Endothelial cell of umbilical vein (primary cell): ENCODE results near the gene DHCR7. TPM values are rescaled to one million over a fixed set of nuclear protein-coding genes. Genes with fewer than 3 reads are reported as not detected.

Experiments used
- BruUV-seq: library from RNA; stranded (reverse); fragments of 400-500 nt; replicated peaks from 2 replicates; lab custom pipeline; 2021; lab: Mats Ljungman, UMichigan
- CTCF ChIA-PET: fragments of 300-600, 350-600 bp; sonication (Branson Sonifier 250); formaldehyde crosslinking; loops from one replicate; lab custom pipeline; 2021; ENCODE audit warnings: antibody characterized with exemption, inconsistent platforms; lab: Charles Lee
- POLR2A ChIA-PET: fragments of 300-600, 350-600 bp; sonication (Branson Sonifier 250); formaldehyde crosslinking; loops from one replicate; lab custom pipeline; 2021; ENCODE audit warnings: antibody characterized with exemption, inconsistent platforms; lab: Charles Lee
- DNase-seq: peaks from one replicate; pipeline ENCODE4 v3.0.0-alpha.2; 2011; ENCODE audit warnings: low read depth, low spot score
- FAIRE-seq: peaks from 2 replicates; lab custom pipeline; 2011; peaks lifted over from hg19 to GRCh38; lab: Jason Lieb, UNC
- H2AFZ ChIP-seq: 2 replicates; pipeline ENCODE4 v1.6.0; 2012; ENCODE audit warnings: low read depth, low read length, control low read depth, inconsistent platforms
- H3K27ac ChIP-seq: 2 replicates; pipeline ENCODE4 v1.5.1; 2011; ENCODE audit warnings: low read depth, mild to moderate bottlenecking, control low read depth, low read length, moderate library complexity; ENCODE audit not compliant: insufficient read depth
- H3K27me3 ChIP-seq, 2 experiments: 2 replicates each; pipeline versions ENCODE4 v1.6.0 to v1.6.1; 2011; ENCODE audit warnings: low read length in 2 of 2, mixed read lengths in 1 of 2; ENCODE audit not compliant: control insufficient read depth in 2 of 2, insufficient read depth in 2 of 2
- H3K36me3 ChIP-seq, 2 experiments: 2 replicates in 1 of 2; 3 replicates in 1 of 2; pipeline ENCODE4 v1.5.1; 2011; ENCODE audit warnings: low read length in 2 of 2, mild to moderate bottlenecking in 1 of 2, moderate library complexity in 1 of 2; ENCODE audit not compliant: control insufficient read depth in 2 of 2, insufficient read depth in 2 of 2; ENCODE audit errors: extremely low read depth in 1 of 2
- H3K4me1 ChIP-seq: 3 replicates; pipeline ENCODE4 v1.5.1; 2011; ENCODE audit warnings: mild to moderate bottlenecking, low read length; ENCODE audit not compliant: control insufficient read depth, insufficient read depth; ENCODE audit errors: extremely low read depth
- H3K4me2 ChIP-seq: 2 replicates; pipeline ENCODE4 v1.6.1; 2011; ENCODE audit warnings: low read length, control low read depth, mixed read lengths; ENCODE audit not compliant: insufficient read depth
- H3K4me3 ChIP-seq, 3 experiments: fragments of 200-600 bp in 1 of 3; sonication (generic), shearing (Covaris generic) in 1 of 3; replicated peaks in 1 of 3; 2 replicates each; pipeline ENCODE4 v1.5.1; 2011 to 2016; ENCODE audit warnings: control low read depth in 3 of 3, low read length in 3 of 3, mild to moderate bottlenecking in 2 of 3, inconsistent platforms in 1 of 3, low read depth in 1 of 3, moderate library complexity in 1 of 3; ENCODE audit not compliant: insufficient read depth in 1 of 3
- H3K79me2 ChIP-seq: 2 replicates; pipeline ENCODE4 v1.6.0; 2012; ENCODE audit warnings: low read length, inconsistent platforms; ENCODE audit not compliant: control insufficient read depth, insufficient read depth
- H3K9ac ChIP-seq: replicated peaks from 2 replicates; pipeline ENCODE3; 2011; ENCODE audit warnings: low read length, control low read depth; ENCODE audit not compliant: insufficient read depth; ENCODE audit errors: extremely low read depth
- H3K9me1 ChIP-seq: replicated peaks from 3 replicates; pipeline ENCODE4 v1.6.0; 2011; ENCODE audit warnings: mild to moderate bottlenecking, low read length; ENCODE audit not compliant: control insufficient read depth, insufficient read depth; ENCODE audit errors: extremely low read depth
- H3K9me3 ChIP-seq: replicated peaks from 2 replicates; pipeline ENCODE4 v1.5.1; 2012; ENCODE audit warnings: low read length, inconsistent platforms; ENCODE audit not compliant: control insufficient read depth, insufficient read depth
- H4K20me1 ChIP-seq: replicated peaks from 2 replicates; pipeline ENCODE3; 2011; ENCODE audit warnings: mild to moderate bottlenecking, low read length; ENCODE audit not compliant: control insufficient read depth, insufficient read depth; ENCODE audit errors: extremely low read depth
- EZH2 ChIP-seq: IDR thresholded peaks from 2 replicates; pipeline ENCODE4 v1.6.1; 2012; ENCODE audit warnings: borderline replicate concordance, low read depth, mild to moderate bottlenecking, moderate library complexity, low read length, inconsistent platforms; ENCODE audit not compliant: severe bottlenecking
- FOS ChIP-seq: IDR thresholded peaks from 2 replicates; pipeline ENCODE4 v1.6.1; 2011; ENCODE audit warnings: mild to moderate bottlenecking, low read length, moderate library complexity, borderline replicate concordance; ENCODE audit not compliant: insufficient read depth
- GATA2 ChIP-seq: IDR thresholded peaks from 2 replicates; pipeline ENCODE4 v1.7.0; 2011; ENCODE audit warnings: low read depth, mild to moderate bottlenecking, moderate library complexity, mixed read lengths, low read length; ENCODE audit not compliant: insufficient read length, insufficient read depth
- JUN ChIP-seq: IDR thresholded peaks from 2 replicates; pipeline ENCODE4 v1.6.1; 2011; ENCODE audit warnings: borderline replicate concordance, low read depth; ENCODE audit not compliant: insufficient read length, insufficient read depth
- MAX ChIP-seq: IDR thresholded peaks from 2 replicates; pipeline ENCODE4 v1.6.1; 2011; ENCODE audit not compliant: insufficient read depth, insufficient read length
- MYC ChIP-seq: IDR thresholded peaks from one replicate; pipeline ENCODE4 v1.6.1; 2011; ENCODE audit warnings: mild to moderate bottlenecking, low read depth, low read length
- POLR2A ChIP-seq: IDR thresholded peaks from 2 replicates; pipeline ENCODE4 v1.6.1; 2012; ENCODE audit warnings: low read depth, mild to moderate bottlenecking, control low read depth, low read length
- POLR2AphosphoS5 ChIP-seq: IDR thresholded peaks from 2 replicates; pipeline ENCODE4 v1.6.1; 2012; ENCODE audit warnings: low read depth, mild to moderate bottlenecking, control low read depth, low read length, moderate library complexity; ENCODE audit not compliant: insufficient read depth
- dilution Hi-C: fragments of 300-500 bp; cut with MboI; formaldehyde crosslinking; loops from one replicate; pipeline ENCODE4 v1.15.0; 2019; ENCODE audit warnings: low sequenced_read_pairs; ENCODE audit not compliant: extremely low pct_ligation_motif_present
- intact Hi-C: fragments of 100-400 bp; cut with micrococcal nuclease; formaldehyde crosslinking; loops from one replicate; pipeline ENCODE4 v1.10.0; 2022
- polyA plus RNA-seq, 4 experiments: library from polyadenylated mRNA; depleted of rRNA in 3 of 4; stranded (reverse) in 3 of 4; unstranded in 1 of 4; fragments of >200 nt; gene quantifications; 2 replicates each; pipeline versions ENCODE4 v1.2.1 to v1.2.3, GENCODE V29; 2011 to 2012; ENCODE audit warnings: missing spikeins in 1 of 4
- total RNA-seq: library from RNA; stranded (reverse); gene quantifications from 2 replicates; pipeline ENCODE4 v1.2.3, GENCODE V29; 2021

Gene DHCR7
- total and polyA plus RNA-seq, 2 donors (not counting 3 experiments of a cell fraction or from before 2014, with no cell fraction given) = 171 to 175 TPM

DNA sequence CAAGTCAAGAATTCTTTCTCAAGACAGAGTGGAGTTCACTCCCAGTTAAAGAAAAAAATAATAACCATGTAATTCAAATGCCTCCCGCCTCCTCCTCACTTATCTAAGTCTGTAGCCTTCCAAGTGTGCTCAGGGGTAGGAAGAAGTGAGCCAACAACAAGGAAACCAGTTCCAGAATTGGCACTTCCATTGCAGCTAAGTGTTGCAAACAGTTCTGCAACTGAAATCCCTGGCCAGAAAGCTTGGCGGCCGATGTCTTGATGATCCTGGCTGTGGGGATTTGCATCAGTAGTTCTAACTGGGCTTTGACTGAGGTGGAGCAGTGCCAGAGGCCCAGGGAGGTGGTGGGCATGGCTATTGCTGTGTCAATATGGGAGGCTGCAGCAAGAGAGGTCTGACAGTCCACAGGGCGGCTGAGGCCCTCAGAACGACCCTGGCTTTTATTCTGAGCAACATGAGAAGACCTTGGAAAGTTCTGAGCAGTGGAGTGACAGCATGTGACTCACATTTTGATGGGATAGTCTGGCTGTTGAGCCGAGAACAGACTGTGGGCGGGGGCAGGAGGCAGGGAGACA lies 19.2 kb downstream of the DHCR7 start:
- intact Hi-C loops (no loop called here), dilution Hi-C loops (no loop called here)
- H3K4me3 ChIP-seq = no peak overlapping the region
- DNase-seq = no peak
- no peaks in the 10 kb centered on the region for H3K9me1 ChIP-seq
- TF ChIP-seq POLR2A (no peak), MAX (no peak), POLR2AphosphoS5 (no peak), EZH2 (no peak), FOS (no peak), MYC (no peak), GATA2 (no peak)
- no peaks in the 10 kb centered on the region for H3K9me3 ChIP-seq
- no peaks in the 10 kb centered on the region for H3K79me2 ChIP-seq
- no TSS peak for BruUV-seq
- H3K9ac ChIP-seq = no peak overlapping the region
- peaks cover 0 to under 1% of the 10 kb centered on the region in 2 experiments for H3K27me3 ChIP-seq
- no peaks in the 10 kb centered on the region for H3K36me3 ChIP-seq
- CTCF ChIA-PET = interaction anchor here (1.2 kb wide), 1 partner anchor 134 kb away, joined by 3 read pairs; no protein-coding TSS in a partner anchor
- H2AFZ ChIP-seq = no peak overlapping the region
- no peak for FAIRE-seq
- H3K27ac ChIP-seq = no peak overlapping the region
- H3K4me1 ChIP-seq = no peaks in the 10 kb centered on the region
- no peak overlapping the region for H3K4me2 ChIP-seq
- no peaks in the 10 kb centered on the region for H4K20me1 ChIP-seq
- POLR2A ChIA-PET = no interaction called here

GRCh38 chr11:71426413-71426812 lies 21.8 kb downstream of the DHCR7 start:
- POLR2A ChIA-PET = no interaction called here

More at GRCh38 chr11:71426413-71426812, 21.8 kb downstream of the DHCR7 start:
- no peak for DNase-seq
- intact Hi-C loops (no loop called here), dilution Hi-C loops (no loop called here)
- Histone ChIP-seq H3K9me3 (no peaks in the 10 kb centered on the region), H3K4me3 (no peak overlapping the region), H3K27ac (no peak overlapping the region), H3K9me1 (no peaks in the 10 kb centered on the region), H3K36me3 (no peaks in the 10 kb centered on the region), H3K27me3 (peaks cover 0 to 2% of the 10 kb centered on the region in 2 experiments), H3K4me1 (no peaks in the 10 kb centered on the region), H4K20me1 (no peaks in the 10 kb centered on the region), H3K79me2 (no peaks in the 10 kb centered on the region), H2AFZ (no peak overlapping the region), H3K4me2 (no peak overlapping the region), H3K9ac (no peak overlapping the region)
- CTCF ChIA-PET = interaction anchor here (0.6 to 1.5 kb wide), 3 partner anchors 22 to 157 kb away, joined by 3 read pairs; partner anchors contain the start of gene DHCR7
- FAIRE-seq = no peak
- BruUV-seq = no TSS peak
- TF ChIP-seq JUN (no peak), POLR2A (no peak), EZH2 (no peak), MAX (no peak)
